ENCODE measurements around the gene MFGE8.

MFGE8 gene

GRCh38 chr15:88917760-88918159 lies 4.6 kb upstream of the MFGE8 start:
- no peak for DNase-seq

DNA sequence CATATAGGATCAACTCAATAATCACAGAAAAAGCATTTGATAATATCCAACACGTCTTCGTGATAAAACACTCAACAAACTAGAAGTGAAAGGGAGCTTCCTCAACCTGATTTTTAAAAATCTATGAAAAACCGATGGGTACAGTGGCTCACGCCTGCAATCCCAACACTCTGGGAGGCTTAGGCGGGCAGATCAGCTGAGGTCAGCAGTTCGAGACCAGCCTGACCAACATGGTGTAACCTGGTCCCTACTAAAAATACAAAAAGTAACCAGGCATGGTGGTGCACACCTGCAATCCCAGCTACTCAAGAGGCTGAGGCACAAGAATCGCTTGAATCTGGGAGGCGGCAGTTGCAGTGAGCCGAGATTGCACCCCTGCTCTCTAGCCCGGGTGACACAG lies 2.2 kb upstream of the MFGE8 start:
- no peak for DNase-seq

GRCh38 chr15:88913850-88914169 lies 631 bp upstream of the MFGE8 start:
- no peak for DNase-seq

DNA sequence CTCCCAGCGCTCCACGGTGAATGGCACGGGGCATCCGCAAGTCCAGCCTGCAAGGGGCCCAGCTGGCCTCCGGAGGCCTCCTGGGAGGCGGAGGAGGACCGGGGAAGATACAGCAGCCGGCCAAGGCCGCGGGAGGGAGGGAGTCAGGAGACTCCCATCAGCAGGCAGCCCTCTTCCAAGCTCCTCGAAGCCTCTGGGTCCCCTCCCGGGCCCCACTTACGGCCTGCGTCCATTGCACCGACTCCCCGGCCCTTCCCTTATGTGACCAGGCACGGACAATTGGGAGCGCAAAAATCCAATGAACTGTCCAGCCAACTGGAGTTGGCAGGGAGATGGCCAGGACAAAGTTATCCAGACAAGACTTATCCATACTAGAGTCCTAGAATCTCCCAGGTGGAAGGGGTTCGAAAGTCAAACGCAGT lies 668 bp downstream of the MFGE8 start:
- DNase-seq = no peak

DNA sequence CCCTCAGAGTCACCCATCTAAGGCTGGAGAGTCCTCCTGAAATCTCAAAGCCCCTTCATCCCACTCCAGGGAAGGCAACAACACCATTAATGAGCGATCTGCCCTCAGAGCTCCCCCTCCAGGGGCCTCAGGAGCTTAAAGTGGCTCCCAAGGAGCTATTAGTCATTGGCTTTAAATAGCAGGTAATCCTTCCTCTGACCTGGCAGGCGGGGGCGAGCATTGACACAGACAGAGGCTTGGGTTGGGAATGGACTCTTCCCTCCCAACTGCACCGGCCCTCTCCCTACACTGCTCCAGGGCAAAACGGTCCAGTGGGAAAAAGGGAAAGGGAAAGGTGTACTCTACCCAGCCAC lies 1.4 kb downstream of the MFGE8 start:
- no peak for DNase-seq

DNA sequence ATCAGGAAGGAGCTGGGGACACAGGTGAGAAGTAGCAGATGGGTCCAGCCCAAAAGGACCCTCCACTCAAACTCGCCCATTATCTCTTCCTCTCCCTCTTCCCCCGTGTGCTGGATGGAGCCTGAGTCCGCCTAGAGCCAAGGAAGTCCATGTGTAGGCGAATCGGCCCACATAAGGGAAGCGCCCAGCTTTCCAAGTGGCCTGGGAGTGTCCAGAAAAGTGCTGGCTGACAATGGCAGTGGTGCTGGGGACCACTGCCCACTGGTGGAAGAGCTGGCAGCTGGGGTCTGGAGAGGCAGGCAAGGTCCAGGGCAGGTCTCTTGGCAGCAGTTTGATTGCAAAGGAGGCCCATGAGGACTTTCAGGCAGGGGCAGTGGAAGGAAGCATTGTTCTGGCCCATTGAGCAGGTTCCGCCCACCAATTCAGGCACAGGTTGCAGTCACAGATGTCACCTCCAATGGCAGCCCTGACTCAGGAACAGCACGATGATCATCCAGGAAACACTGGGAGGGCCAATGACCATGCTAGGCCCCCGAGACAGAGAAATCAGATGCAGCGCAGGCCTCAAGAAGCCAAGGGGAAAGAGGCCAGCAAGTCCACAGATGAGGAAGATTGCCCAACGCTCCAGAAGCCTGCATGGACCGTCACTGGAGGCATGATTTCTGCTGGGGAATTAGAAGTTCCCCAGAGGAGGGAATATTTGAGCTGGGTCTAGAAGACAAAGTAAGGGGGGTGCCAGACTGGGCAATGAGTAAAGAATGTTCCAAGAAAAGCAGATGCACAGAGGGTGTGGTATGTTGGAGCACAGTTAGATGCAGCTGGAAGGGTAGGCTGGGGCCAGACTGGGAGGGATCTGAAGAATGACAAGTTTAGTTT lies 3.0 kb downstream of the MFGE8 start:
- DNase-seq = no peak

DNA sequence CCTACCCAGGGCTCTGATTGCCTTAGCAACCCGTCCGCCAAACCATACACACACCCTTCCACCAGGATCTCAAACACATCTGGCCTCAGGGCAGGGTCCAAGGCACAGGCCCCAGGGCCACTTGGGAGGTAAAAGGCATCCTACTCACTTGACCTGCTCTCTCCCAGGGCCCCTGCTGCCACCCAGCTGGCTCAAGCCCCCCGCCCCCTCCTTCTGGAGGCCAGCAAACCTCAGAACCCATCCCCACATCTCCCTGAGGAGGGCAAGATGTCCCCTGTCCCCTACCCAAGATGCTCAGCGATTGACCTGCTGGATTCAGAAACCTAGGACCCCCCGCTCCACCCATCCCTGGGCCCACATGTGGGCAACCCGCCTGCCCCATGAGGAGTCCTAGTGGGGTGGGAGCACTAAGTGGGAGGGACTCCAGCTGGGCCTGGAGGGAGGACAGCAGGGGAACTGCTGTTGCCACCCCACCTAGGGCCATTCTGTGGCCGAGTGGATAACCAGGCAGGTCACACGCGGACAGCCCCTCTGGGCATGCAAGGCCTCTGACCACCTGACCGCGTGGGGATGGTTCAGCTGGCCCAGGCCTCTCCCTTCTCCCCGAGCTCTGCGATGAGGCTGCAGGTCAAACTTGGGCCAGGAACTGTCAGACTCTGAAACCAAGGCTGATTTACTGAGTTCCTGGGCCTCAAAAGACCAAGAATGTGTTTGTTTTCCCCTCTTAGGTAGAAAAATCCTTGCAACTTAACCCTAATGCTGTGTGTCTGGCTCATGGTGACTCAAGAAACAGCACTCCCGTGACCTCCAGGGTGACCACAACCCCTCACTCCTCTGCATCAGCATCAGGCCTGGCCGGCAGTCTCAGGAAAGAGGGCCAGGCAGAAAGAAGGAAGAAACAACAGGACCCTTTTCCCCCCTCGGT lies 4.2 kb downstream of the MFGE8 start:
- no peak for DNase-seq

- no peak for DNase-seq
Observed at GRCh38 chr15:88908123-88908522, 5.1 kb downstream of the MFGE8 start.

GRCh38 chr15:88907111-88907510 lies 6.1 kb downstream of the MFGE8 start:
- no peak for DNase-seq

DNA sequence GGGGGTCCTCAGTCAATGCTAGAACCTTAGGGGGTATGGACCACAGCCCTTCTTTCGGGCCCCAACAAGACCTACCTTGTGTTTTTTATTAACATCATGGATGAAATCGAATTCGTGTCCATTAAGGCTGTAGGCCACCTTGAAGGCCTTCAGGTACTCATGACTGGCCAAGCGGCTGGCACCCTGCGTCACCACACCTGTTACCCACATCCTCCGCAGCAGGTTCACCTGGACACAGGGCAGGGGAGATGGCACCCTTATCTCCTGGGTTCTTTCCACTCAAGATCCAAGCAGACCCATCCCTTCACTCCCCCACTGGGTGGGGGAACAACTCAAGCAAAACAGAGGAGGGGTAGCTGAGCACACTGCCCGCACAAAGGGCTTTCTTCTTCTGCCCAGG lies 6.6 kb downstream of the MFGE8 start:
- no peak for DNase-seq

- no peak for DNase-seq
Observed at GRCh38 chr15:88906130-88906529, 7.0 kb downstream of the MFGE8 start.

DNA sequence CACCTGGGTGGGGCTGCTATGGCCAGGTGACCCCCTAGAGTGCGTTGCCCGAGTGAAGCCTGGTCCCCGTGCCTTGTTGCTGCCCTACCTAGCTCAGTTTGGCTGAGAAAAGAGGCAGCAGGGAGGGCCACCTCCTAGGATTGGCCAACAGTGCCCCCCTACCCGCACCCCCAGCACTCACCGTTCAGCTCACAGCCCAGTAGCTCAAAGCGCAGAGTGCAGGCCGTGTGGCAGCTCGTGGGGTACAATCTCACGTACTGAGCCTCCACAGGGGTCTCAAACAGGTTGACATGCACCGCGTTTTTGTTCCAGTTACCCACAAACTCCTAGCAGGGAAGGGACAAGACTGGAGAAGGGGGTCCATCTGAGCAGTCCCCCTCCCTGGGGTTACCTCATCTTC lies 7.6 kb downstream of the MFGE8 start:
- no peak for DNase-seq

- peak; percentile 3 for DNase-seq
Observed at GRCh38 chr15:88904624-88905327, 8.4 kb downstream of the MFGE8 start.

DNA sequence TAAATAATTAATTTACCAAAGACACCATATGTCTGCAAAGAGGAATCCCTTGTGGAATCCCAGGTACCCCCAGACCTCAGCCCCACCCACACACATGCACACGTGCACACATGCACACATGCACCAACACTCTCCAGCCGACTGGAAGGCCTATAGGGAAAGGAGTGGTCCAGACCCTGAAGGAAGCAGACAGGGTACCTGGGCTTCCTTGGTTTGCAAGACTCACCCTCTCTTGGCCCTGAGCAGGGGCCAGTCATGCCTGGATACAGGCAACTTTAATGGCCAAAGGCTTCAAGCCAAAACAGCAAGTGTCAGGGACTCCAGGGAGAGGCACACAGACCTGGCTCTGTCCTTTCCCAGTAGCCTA lies 8.9 kb downstream of the MFGE8 start:
- DNase-seq = no peak

DNA sequence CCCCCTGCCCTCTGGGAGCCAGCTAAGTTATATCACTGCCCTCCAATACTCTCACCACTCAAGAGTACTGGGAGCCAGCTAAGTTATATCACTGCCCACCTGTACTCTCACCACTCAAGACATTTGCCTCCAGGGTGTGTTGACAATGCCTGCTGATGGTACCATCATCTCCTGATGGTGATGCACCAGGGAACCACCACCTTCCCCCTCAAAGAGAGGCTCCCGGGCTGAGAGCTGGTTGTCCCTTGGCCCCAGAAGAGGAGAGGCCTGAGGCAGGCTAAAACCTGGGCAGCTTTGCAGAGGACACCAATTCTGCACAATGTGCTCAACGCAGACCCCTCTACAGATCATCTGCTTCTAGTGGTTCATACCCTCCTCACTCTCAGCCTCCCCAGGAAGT lies 10.3 kb downstream of the MFGE8 start:
- DNase-seq = no peak

GRCh38 chr15:88902221-88902835 lies 10.9 kb downstream of the MFGE8 start:
- DNase-seq = no peak

DNA sequence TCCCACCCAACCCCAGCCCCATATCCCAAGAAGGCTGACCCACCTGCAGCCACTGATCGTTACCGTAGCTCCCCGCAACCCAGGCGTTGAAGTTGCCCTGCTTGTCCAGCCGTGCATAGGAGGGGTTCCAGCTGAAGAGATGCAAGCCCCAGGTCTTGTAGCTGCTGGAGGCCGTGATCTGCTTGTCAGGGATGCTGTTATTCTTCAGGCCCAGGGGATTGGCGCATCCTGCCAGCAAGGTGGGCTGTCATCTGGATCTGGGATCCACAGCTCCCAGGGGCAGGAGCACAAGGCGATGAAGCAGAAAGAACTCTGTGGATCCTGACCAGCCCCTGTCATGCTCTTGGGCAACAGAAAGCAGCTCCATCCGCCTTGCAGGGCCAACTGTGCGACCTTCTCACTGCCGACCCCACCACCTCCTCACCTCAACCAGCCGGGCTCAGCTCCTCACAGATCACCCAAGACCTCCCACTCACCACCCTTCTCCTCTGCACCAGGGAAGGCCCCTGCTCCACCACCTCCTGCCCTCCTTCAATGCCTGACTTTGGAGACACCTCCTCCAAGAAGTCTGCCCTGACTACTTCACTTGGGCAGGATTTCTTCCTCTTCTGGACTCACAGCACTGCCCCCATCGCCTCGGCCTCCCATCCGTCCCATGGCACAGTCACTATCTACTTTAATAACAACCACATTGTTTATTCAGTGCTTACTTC lies 11.5 kb downstream of the MFGE8 start:
- DNase-seq = no peak

GRCh38 chr15:88900982-88901418 lies 12.2 kb downstream of the MFGE8 start:
- DNase-seq = no peak

DNA sequence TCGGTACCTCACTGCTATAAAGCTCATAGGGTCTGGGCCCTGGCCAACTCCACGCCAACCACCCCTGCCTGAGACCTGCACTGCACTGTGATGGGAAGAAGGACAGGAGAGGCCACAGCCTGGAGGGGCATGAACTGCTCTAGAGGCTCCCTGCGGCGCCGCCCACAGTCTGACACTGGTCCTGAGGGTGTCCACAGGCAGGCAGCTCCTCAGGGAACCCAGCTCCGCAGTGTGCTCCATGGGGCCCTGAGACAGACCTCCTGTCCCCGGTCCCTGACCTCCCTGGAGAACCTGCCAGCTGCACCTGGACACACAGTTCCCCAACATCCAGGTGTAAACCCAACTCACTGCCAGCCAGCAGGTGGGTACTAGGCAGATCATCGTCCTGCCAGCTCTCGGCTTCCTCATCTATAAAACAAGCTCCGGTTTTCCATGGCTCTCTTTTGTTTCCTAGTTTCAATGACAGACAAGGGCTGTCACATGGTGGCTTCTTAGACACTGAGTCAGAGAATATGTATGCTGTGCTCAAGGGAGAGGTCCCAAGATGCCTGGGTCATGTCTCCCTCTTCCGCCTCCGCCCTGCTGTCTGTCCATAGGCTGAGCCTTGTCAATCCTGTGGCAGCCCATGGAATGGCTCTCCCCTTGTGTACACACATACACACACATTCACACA lies 12.7 kb downstream of the MFGE8 start:
- no peak for DNase-seq

DNA sequence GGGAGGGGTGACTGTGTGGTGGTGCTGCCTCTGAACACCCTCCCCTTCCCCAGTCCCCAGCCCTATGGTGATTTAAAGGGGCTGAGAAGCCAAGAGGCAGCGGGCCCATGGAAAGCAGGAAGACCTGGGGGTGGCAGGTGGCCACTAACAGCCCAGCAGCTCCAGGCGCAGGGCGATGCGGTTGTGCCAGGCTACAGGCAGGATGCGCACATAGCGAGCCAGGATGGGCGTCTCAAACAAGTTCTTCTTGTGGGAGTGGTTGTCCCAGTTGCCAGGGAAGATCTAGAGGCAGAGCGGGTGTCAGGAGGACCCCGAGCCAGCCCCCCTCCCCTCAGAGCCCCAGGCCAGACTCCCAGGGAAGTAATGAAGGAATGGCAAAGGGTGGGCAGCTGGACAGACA lies 13.9 kb downstream of the MFGE8 start:
- DNase-seq = no peak

GRCh38 chr15:88898736-88899135 lies 14.4 kb downstream of the MFGE8 start:
- DNase-seq = no peak
